ENCODE measurements around the gene B4GALNT1.
"Not testable (repeated sequence)": the region's sequence is repeated elsewhere in the genome, so short reads cannot be mapped to it uniquely, and the experiment has no call there.

B4GALNT1 gene

DNA sequence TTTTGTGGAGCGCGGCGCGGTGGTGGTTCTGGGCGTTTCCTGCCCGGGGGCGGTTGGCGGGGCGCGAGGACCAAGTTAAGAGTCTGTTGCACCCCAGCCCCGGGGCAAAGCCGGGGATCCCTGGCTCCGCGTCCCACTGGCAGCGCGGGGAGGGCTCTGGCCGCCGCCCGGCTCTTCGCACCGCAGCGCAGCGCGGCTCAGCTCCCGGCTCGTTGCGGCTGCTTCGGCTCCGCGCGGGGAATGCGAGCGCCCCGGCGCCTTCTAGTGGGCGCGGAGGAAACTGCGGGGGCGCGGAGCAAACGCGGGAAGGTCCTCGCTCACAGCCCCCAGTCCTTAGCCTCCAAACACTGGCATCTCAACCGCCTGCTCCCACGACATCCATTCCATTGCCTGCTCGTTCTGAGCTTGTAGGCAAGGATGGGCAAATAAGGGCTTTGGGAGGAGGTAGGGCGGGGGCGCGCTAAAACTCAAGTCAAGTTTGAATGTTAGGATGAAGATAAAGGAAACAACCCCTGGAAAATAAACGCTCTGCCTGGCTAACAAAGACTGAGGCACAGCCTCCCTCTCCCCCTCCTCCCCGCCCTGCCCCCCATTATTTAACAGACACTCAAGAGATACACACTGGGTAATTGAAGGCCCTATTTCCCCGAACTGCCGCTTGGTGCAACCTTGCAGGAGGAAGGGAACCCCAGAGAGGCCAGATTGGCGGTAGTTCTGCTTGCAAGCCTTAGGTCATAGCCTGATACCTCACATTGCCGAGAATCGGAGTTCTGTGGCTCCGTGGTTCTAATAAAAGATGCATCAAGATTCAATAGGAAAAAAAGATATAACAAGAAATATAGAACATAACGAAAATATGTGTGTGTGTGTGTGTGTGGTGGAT is at the start of gene B4GALNT1:
Gene B4GALNT1 (minus strand): TSS at position 244 of the 883 bp plus-strand sequence. CDS start 1,069 bp downstream, outside the sequence.
- DNase-seq = no peak

DNA sequence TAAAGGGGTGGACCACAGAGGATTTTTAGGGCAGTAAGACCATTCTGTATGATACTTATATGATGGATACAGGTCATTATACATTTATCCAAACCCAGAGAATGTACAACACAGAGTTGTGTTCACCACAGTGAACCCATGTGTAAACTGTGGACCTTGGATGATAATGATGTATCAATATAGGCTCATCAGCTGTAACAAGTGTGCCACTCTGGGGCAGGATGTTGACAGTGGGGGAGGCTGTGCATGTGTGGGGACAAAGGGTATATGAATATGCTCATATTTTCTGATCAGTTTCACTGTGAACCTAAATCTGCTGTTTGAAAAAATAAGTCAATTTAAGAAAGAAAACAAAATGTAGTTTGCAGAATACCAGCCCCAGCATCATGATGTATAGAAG is 46.7 kb upstream of the B4GALNT1 start:
- no peak for DNase-seq

DNA sequence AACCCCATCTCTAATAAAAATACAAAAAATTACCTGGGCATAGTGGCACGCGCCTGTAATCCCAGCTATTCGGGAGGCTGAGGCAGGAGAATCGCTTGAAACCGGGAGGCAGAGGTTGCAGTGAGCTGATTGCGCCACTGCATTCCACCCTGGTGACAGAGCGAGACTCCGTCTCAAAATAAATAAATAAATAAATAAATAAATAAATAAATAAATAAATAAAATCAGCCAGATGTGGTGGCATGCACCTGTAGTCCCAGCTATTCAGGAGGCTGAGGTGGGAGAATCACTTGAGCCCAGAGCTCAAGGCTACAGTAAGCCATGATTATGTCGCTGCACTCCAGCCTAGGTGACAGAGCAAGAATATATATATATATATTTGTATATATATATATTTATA is 44.9 kb upstream of the B4GALNT1 start:
- not testable (repeated sequence) for DNase-seq

DNA sequence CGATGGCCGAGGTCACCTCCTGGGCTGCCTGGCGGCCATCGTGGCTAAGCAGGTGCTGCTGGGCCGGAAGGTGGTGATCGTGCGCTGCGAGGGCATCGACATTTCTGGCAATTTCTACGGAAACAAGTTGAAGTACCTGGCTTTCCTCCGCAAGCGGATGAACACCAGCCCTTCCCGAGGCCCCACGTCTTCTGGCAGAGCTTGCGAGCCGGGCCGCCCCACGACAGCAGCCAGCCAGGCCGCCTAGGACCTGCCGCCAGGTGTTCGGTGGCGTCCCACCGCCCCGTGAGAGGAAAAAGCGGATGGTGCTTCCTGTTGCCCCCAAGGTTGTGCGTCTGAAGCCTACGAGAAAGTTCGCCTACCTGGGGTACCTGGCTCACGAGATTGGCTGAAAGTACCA is 41.7 kb upstream of the B4GALNT1 start:
- no peak for DNase-seq

DNA sequence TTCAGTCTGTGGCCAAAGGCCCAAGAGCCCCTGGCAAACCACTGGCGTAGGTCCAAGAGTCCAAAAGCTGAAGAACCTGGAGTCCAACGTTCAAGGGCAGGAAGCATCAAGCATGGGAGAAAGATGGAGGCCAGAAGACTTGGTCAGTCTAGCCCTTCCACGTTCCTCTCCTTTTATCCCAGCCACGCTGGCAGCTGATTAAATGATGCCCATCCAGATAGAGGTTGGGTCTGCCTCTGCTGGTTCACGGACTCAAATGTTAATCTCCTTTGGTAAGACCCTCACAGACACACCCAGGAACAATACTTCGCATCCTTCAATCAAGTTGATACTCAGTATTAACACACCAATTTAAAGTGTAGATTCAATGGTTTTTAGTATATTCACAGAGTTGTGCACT is 39.8 kb upstream of the B4GALNT1 start:
- DNase-seq = no peak

DNA sequence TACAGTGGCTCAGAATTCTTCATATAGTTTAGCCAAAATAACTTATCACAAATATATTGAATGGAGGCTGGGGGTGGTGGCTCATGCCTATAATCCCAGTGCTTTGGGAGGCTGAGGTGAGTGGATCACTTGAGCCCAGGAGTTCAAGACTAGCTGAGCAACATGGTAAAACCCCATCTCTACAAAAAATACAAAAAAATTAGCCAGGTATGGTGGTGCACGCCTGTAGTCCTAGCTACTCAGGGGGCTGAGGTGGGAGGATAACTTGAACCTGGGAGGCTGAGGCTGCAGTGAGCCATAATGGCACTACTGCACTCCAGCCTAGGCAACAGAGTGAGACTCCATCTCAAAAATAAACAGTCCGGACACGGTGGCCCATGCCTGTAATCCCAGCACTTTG is 38.8 kb upstream of the B4GALNT1 start:
- not testable (repeated sequence) for DNase-seq

DNA sequence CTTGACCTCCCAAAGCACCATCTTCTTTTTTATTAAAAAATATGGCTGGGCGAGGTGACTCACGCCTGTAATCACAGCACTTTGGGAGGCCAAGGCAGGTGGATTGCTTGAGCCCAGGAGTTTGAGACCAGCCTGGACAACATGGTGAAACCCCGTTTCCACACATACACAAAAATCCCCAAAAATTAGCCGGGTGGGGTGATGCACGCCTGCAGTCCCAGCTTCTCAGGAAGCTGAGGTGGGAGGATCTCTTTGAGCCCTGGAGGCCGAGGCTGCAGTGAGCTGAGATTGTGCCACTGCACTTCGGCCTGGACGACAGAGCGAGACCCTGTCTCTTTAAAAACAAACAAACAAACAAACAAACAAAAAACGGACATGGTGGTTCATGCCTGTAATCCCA is 36.7 kb upstream of the B4GALNT1 start:
- DNase-seq = not testable (repeated sequence)

DNA sequence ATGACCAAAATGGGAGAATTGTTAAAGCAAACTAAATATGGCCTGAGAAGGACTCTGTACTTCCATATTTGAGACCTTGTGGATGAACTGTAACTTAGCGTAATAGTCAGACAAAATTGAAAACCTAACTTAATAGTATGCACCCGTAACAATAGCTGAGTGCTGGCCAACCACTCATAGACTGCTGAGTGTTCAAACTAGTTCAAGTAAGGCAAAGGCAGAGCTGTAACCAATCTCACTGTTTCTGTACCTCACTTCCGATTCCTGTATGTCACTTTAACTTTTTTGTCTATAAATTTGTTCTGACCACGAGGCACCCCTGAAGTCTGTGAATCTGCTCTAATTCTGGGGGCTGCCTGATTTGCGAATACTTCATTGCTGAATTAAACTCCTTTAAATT is 33.9 kb upstream of the B4GALNT1 start:
- no peak for DNase-seq

DNA sequence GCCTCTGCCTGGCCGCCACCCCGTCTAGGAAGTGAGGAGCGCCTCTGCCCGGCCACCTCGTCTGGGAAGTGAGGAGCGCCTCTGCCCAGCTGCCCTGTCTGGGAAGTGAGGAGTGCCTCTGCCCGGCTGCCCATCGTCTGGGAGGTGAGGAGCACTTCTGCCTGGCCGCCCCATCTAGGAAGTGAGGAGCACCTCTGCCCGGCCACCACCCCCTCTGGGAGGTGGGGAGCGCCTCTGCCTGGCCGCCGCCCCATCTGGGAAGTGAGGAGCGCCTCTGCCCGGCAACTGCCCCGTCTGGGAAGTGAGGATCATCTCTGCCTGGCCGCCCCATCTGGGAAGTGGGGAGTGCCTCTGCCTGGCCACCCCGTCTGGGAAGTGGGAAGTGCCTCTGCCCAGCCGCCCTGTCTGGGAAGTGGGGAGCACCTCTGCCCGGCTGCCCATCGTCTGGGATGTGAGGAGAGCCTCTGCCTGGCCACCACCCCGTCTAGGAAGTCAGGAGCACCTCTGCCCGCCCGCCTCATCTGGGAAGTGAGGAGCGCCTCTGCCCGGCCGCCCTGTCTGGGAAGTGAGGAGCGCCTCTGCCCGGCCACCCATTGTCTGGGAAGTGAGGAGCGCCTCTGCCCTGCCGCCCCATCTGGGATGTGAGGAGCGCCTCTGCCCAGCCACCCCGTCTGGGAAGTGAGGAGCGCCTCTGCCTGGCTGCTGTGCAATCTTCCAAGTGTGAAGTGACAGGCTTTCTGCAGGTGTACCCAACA is 32.2 kb upstream of the B4GALNT1 start:
- DNase-seq = not testable (repeated sequence)

DNA sequence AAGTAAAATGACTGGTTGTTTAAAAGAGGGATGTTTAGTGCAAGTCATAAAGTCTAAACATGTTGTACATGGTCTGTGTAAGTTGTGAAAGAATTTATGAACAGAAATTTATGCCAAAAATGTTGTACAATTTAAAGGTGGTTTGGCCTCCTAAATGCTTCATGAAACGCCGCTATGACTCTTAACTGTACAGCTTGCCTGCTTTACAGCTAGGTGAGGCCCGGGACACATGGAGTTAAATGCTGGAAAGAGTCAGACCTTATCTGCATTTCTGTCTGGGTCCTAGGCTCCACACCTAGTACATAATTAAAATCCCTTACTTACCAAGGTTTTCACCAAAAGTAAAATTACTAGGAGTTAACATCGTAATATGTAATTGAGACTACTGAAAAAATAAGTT is 28.4 kb upstream of the B4GALNT1 start:
- DNase-seq = no peak

DNA sequence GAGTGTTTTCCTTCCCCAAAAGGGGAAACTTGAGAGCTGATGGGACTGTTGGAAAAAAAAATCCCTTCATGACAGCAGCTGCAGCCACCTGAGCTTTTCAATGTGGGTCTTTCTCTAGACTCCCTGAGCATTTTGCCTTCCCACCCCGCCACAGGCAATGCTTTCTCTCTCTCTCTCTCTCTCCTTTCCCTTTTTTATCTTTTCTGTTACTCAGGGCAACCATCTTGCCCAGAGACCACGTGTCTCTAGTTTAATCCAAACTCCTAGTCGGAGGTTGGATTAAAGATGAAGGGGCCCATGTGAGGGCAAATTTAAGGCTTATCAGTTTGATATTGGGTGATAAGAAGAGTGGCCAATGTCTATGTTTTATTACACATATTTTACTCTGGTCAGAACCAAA is 25.9 kb upstream of the B4GALNT1 start:
- no peak for DNase-seq

DNA sequence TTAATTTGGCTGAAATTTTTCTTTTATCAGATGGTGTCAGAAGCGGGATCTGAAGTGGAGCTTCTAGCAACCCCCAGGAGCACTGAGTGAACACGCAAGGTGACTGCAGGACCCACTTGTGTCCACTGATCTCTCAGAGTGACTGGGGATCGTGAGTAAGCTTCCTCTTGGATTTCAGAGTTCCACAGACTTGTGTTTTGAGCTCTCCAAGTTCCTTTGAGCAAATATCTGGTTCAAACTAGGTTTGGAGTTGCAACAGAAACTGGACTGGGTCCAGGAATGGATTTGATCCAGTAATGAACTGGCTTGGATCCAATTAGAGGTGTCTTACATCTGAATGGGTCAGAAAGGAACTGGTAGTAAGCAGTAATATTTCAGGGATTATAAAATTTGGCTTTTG is 24.7 kb upstream of the B4GALNT1 start:
- DNase-seq = no peak

DNA sequence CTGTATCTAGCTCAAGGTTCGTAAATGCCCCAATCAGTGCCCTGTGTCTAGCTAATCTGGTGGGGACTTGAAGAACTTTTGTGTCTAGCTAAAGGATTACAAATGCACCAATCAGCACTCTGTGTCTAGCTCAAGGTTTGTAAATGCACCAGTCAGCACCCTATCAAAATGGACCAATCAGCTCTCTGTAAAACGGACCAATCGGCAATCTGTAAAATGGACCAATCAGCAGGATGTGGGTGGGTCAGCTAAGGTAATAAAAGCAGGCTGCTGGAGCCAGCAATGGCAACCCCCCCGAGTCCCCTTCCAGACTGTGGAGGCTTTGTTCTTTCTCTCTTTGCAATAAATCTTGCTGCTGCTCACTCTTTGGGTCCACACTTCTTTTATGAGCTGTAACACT is 23.4 kb upstream of the B4GALNT1 start:
- not testable (repeated sequence) for DNase-seq

DNA sequence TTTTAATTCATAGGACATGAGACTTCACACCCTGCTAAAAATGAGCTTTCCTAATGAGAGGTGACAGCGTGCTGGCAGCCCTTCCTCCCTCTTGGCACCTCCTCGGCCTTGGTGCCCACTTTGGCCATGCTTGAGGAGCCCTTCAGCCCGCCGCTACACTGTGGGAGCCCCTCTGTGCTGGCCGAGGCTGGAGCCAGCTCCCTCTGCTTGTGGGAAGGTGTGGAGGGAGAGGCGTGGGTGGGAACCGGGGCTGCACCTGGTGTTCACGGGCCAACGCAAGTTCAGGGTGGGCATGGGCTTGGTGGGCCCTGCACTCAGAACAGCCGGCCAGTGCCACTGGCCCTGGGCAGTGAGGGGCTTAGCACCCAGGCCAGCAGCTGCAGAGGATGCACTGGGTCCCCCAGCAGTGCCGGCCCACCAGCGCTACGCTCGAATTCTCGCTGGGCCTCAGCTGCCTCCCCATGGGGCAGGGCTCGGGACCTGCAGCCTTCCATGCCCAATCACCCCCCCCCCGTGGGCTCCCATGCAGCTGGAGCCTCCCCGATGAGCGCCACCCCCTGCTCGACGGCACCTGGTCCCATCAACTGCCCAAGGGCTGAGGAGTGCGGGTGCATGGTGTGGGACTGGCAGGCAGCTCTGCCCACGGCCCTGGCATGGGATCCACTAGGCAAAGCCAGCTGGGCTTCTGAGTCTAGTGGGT is 22.7 kb upstream of the B4GALNT1 start:
- DNase-seq = no peak

DNA sequence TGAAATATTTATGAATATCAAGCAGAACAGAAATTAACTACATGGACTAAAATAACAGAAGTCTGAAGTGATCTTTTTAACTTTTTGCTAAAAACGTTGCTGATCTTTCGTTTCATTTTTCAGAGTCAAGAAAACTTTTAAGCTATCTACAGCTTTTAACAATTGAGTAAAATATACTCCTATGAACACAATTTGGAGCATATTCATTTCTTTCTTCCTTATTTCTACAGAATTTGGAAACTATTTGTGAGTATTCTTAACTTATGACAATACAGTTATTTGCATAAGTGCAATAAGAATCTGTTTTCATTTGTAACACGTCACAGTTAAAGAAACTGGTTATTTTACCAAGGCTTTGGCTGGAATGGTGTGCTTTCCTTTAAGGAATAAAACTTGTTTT is 21.0 kb upstream of the B4GALNT1 start:
- DNase-seq = no peak

DNA sequence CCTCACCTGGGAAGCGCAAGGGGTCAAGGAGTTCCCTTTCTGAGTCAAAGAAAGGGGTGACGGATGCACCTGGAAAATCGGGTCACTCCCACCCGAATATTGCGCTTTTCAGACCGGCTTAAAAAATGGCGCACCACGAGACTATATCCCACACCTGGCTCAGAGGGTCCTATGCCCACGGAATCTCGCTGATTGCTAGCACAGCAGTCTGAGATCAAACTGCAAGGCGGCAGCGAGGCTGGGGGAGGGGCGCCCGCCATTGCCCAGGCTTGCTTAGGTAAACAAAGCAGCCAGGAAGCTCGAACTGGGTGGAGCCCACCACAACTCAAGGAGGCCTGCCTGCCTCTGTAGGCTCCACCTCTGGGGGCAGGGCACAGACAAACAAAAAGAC is 13.7 kb upstream of the B4GALNT1 start:
- not testable (repeated sequence) for DNase-seq

DNA sequence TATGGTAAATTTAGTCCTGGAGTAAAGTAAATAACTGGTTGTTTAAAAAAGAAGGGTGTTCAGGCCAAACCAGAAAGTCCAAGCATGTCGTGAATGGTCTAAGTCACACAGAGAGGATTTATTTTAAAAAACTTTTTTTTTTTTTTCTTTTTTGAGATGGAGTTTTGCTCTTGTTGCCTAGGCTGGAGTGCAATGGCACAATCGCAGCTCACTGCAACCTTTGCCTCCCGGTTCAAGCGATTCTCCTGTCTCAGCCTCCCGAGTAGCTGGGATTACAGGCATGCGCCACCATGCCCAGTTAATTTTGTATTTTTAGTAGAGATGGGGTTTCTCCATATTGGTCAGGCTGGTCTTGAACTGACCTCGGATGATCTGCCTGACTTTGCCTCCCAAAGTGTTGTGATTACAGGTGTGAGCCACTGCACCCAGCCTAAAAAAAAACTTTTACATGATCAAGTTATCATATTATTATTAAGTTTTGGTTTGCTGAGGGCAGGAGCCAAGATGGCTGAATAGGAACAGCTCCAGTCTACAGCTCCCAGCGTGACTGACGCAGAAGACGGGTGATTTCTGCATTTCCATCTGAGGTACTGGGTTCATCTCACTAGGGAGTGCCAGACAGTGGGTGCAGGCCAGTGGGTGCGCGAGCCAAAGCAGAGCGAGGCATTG is 13.1 kb upstream of the B4GALNT1 start:
- not testable (repeated sequence) for DNase-seq

DNA sequence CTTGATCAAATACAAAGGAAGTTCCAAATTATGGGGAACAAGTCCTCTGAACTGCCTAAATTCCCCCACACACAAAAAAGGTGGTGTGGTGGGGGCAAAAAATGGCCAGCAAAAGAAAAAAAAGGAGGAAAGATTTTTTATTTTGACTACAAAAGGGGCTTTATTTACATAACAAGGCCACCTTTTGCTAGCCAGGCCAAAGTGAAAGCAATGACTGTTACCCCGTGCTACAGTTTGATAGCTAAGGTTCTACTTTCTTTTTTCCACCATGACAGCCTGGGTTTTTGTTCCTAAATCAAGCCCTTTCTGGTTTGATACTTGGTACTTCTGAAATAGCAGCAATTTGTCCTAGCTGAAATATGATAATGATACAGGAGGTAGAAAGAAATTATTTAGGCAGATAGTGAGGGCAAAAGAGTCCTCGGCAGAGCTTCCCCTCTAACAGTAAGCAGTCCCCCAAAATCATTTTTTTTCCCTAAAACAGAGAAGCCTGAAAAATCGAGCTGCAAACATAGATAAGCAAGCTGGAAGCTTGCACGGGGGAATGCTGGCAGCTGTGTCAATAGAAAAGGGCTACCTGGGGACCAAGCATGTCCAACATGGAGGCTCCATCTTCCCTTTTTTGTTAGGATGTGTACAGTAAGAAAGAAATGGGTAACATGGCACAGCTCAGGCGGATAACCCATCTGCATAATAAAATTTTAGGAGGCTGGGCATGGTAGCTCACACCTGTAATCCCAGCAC is 8.9 kb upstream of the B4GALNT1 start:
- no peak for DNase-seq

DNA sequence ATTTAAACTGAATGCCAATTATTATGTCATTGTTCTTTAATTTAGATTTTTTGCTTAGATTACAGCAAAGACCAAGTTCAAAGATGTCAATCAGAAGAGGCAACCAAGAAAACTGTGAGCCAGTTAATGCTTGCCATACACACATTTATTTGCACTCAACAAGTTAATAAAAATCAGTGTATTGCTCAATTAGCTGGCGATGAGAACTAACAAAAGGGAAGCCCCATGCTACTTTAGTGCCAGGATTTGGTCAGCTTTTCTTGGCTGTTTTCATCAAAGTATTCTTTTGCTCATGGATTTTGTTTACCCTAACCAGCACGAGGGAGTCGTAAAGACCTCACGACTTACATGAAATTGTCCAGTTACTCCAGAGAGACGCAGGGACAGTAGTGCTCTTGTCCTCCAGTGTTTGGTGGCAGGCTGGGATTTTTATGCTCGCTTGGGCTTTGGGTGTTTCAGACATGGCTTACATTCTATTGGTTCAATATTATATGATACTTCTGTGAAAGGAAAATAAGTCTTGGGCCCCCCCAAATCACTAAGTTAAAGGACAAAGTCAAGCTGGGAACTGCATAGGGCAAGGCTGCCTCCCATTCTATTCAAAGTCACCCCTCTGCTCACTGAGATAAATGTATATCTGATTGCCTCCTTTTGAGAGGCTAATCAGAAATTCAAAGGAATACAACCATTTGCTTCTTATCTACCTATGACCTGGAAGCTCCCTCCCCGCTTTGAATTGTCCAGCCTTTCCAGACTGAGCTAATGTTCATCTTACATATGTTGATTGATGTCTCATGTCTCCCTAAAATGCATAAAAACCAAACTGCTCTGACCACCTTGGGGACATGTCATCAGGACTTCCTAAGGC is 7.4 kb upstream of the B4GALNT1 start:
- no peak for DNase-seq

DNA sequence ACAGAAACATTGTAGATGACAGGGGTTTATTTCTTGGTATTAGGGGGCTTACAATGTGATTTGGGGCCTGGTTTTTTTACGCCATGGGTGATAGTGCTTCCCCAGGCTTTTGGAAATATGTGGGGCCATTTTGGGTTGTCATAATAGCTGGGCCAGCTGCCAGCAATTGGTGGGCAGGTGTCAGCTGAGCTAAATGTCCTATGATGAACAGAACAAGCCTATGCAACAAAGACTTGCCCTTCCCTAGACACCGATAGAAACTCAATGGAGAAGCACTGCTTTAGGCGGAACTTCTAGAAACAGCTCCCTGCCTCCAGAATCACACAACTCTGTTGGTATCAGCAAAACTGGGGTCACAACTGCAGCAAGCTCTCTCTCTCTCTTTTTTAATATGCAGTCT is 5.1 kb upstream of the B4GALNT1 start:
- no peak for DNase-seq

DNA sequence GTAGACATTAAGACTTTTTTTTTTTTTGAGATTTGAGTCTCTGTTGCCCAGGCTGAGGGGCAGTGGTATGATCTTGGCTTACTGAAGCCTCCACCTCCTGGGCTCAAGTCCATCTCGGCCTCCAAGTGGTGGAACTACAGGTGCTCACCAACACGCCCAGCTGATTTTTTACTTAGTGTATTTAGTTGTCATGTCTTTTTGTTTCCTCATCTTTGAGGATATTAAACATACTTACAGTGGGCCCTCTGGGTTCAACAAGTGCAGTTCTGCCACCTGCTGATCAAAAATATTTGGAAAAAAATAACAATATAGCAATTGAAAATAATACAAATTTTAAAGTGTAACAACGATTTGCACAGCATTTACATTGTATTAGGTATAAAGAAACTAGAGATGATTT is 4.4 kb upstream of the B4GALNT1 start:
- no peak for DNase-seq

Data from KG1 (cell line).